ENCODE results near the gene CXCL13.

The CXCL13 gene

GRCh38 chr4:77591532-77591931 is 14.1 kb upstream of the CXCL13 start:
- H3K4me3 ChIP-seq (ENCODE audit: low read length), result no peak overlapping the region
- TF ChIP-seq CTCF (conservative IDR thresholded peaks at IDR 0.05; ENCODE audit: low read length), result no peak
- no peak for DNase-seq (ENCODE audit: low read depth)

GRCh38 chr4:77593101-77593500 is 12.5 kb upstream of the CXCL13 start:
- no peak overlapping the region for H3K4me3 ChIP-seq (ENCODE audit: low read length)
- no peak for DNase-seq (ENCODE audit: low read depth)
- no peak for TF ChIP-seq CTCF (conservative IDR thresholded peaks at IDR 0.05; ENCODE audit: low read length)

GRCh38 chr4:77593993-77594392 is 11.6 kb upstream of the CXCL13 start:
- DNase-seq (ENCODE audit: low read depth), result no peak
- no peak for TF ChIP-seq CTCF (conservative IDR thresholded peaks at IDR 0.05; ENCODE audit: low read length)
- no peak overlapping the region for H3K4me3 ChIP-seq (ENCODE audit: low read length)

- no peak for TF ChIP-seq CTCF (conservative IDR thresholded peaks at IDR 0.05; ENCODE audit: low read length)
- no peak for DNase-seq (ENCODE audit: low read depth)
- H3K4me3 ChIP-seq (ENCODE audit: low read length), result no peak overlapping the region
Measured at GRCh38 chr4:77595364-77595973, 10.2 kb upstream of the CXCL13 start.

- peak; percentile 87 for TF ChIP-seq CTCF (conservative IDR thresholded peaks at IDR 0.05; ENCODE audit: low read length)
- no peak overlapping the region for H3K4me3 ChIP-seq (ENCODE audit: low read length)
- peak; percentile 50 for DNase-seq (ENCODE audit: low read depth)
Measured at GRCh38 chr4:77599378-77599777, 6.2 kb upstream of the CXCL13 start.

GRCh38 chr4:77600521-77601451 is 4.8 kb upstream of the CXCL13 start:
- TF ChIP-seq CTCF (conservative IDR thresholded peaks at IDR 0.05; ENCODE audit: low read length), result peak; percentile 94
- H3K4me3 ChIP-seq (ENCODE audit: low read length), result no peak overlapping the region
- peak; percentile 36 for DNase-seq (ENCODE audit: low read depth)

Data from AG10803 (cell line).